ENCODE results near the gene FAM83F. TPM values are rescaled to one million over a fixed set of nuclear protein-coding genes. Genes with fewer than 3 reads are reported as not detected.

FAM83F gene
- total and polyA plus RNA-seq, 10 of the 15 experiments (the other 5 are each of a cell fraction or from before 2014, with no cell fraction given), result 0.01 to 0.05 (median 0.01) TPM; not detected in 7

GRCh38 chr22:40050258-40050657 lies 55.5 kb downstream of the FAM83F start (continued):
- TF ChIP-seq ZBTB33 (IDR thresholded peaks at IDR 0.05), result no peak
- TF ChIP-seq REST (IDR thresholded peaks at IDR 0.05; ENCODE audit: low read depth, low read length), result no peak
- TF ChIP-seq PAX8 (IDR thresholded peaks at IDR 0.05), result no peak
- peak; percentile 62; the same call in 1 of the 2 replicates for TF ChIP-seq IKZF1 (conservative IDR thresholded peaks at IDR 0.05)
- TF ChIP-seq E2F4 (IDR thresholded peaks at IDR 0.05; ENCODE audit: low read depth, low read length), result no peak
- no peak for TF ChIP-seq MAX (IDR thresholded peaks at IDR 0.05; ENCODE audit: low read depth, low read length)
- no peak for TF ChIP-seq CTCF (IDR thresholded peaks at IDR 0.05 in 2 of 3, conservative IDR thresholded peaks at IDR 0.05 in 1 of 3; ENCODE audit: control insufficient read depth in 2 of 3, extremely low read depth in 1 of 3, insufficient read depth in 1 of 3, low read depth in 3 of 3, low read length in 3 of 3)
- peak; percentile 96; the same call in 1 of the 2 replicates for TF ChIP-seq RCOR1 (conservative IDR thresholded peaks at IDR 0.05; ENCODE audit: low read depth, low read length)
- TF ChIP-seq TBL1XR1 (IDR thresholded peaks at IDR 0.05; ENCODE audit: low read depth, low read length), result peak; percentile 85
- TF ChIP-seq RBBP5 (conservative IDR thresholded peaks at IDR 0.05), result no peak
- no peak for TF ChIP-seq ELK1 (IDR thresholded peaks at IDR 0.05; ENCODE audit: low read depth, low read length)
- TF ChIP-seq FOXM1 (IDR thresholded peaks at IDR 0.05; ENCODE audit: low read depth, low read length), result peak; percentile 71
- TF ChIP-seq GATAD2B (conservative IDR thresholded peaks at IDR 0.05; ENCODE audit: low read depth), result 0 out of 2 replicates have a peak, but pooled peaks have one; percentile 18
- 0 out of 4 replicates have a peak, but pooled peaks of 1 of the 2 experiments have one; percentile 37 for TF ChIP-seq BHLHE40 (IDR thresholded peaks at IDR 0.05; ENCODE audit: borderline replicate concordance in 1 of 2, low read depth in 2 of 2, low read length in 1 of 2)
- TF ChIP-seq MLLT1 (IDR thresholded peaks at IDR 0.05), result 0 out of 2 replicates have a peak, but pooled peaks have one; percentile 35

Measured in GM12878 (cell line).